Hepatocyte (in vitro differentiated cells): ENCODE measurements around the gene C3orf20.

Experiments
- CTCF ChIP-seq: fragments of 200-600 bp; sonication (generic); IDR thresholded peaks from 2 replicates; pipeline ENCODE4 v1.5.1; 2016; ENCODE audit warnings: antibody characterized with exemption, mild to moderate bottlenecking; ENCODE audit not compliant: poor library complexity
- EZH2 ChIP-seq: fragments of 200-600 bp; sonication (generic); IDR thresholded peaks from 2 replicates; pipeline ENCODE4 v1.6.1; 2016; ENCODE audit warnings: antibody characterized with exemption, mild to moderate bottlenecking, borderline replicate concordance
- EZH2phosphoT487 ChIP-seq: fragments of 200-600 bp; sonication (generic); IDR thresholded peaks from one replicate; pipeline ENCODE4 v1.6.1; 2018; ENCODE audit warnings: antibody characterized with exemption, mild to moderate bottlenecking, low read depth, moderate library complexity; ENCODE audit not compliant: unreplicated experiment, severe bottlenecking

GRCh38 chr3:14812196-14812790 is 137.4 kb downstream of the C3orf20 start:
- TF ChIP-seq CTCF (no peak), EZH2phosphoT487 (no peak), EZH2 (no peak)
